ENCODE data around the gene SCUBE2.

DNA sequence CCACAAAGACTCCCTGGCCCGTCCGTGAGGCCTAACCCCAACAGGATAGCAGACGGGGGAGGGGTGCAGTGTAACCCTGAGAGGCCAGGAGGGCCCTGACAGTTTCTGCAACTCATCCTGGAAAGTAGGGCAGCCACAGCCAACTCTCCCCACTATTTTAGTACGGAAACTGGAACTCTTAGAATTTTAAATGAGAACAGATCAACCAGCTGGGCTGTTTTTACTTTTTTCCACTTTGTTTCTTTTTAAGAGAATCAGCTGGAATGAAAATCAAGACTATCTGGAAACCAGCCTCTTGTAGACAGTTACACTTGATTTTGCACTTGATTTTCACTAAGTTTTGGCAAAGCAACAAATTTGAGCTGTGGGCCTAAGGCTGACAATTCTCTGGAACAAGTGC, 44.9 kb downstream of the SCUBE2 start:
- no peak for TF ChIP-seq CTCF (IDR thresholded peaks at IDR 0.05)
- TF ChIP-seq POLR2A (IDR thresholded peaks at IDR 0.05): no peak

Data from Peyer's patch (tissue), 4 donors.